Measurements from ENCODE around the gene COG5. TPM values are rescaled to one million over a fixed set of nuclear protein-coding genes. Genes with fewer than 3 reads are reported as not detected.

Gene COG5
- total RNA-seq, 1 experiment from 2014 or later = 20.2 TPM

DNA sequence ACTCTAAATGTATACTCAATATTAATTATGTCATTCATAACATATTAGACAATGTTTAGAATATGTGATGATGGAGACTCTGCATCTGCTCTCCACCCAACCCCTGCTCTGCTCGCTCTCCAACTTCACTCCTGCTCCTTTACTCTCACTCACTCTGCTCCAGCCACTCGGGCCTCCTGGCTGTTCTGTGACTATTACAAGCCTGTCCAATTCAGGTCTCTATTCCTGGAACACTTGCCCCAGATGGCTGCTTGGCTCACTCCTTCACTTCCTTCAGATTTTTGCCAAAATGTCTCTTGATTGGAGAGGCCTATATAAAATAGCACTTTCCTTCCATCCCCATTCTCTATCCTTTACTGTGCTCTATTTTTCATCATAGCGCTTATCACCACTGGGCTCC, 310.1 kb downstream of the COG5 start:
- Histone ChIP-seq H2AK5ac (ENCODE audit: insufficient read length, low read length) (no peak overlapping the region), H3K56ac (ENCODE audit: insufficient read length, low read depth, low read length) (no peak overlapping the region), H4K8ac (replicated peaks; ENCODE audit: insufficient read length, low read depth, low read length) (no peak overlapping the region), H3K14ac (ENCODE audit: insufficient read depth, low read length) (no peak overlapping the region), H3K79me2 (ENCODE audit: insufficient read depth, low read length) (no peaks in the 10 kb centered on the region), H2BK120ac (ENCODE audit: low read depth, low read length, poor library complexity, severe bottlenecking) (no peak overlapping the region), H2BK12ac (ENCODE audit: insufficient read length, low read depth, low read length) (no peak overlapping the region), H3T11ph (ENCODE audit: low read length) (no peak overlapping the region), H4K20me1 (ENCODE audit: control insufficient read depth, insufficient read depth, insufficient read length) (no peaks in the 10 kb centered on the region), H3K27me3 (ENCODE audit: insufficient read depth, low read length) (no peaks in the 10 kb centered on the region), H3K23me2 (ENCODE audit: insufficient read length, low read depth, low read length, poor library complexity, severe bottlenecking) (no peaks in the 10 kb centered on the region), H3K79me1 (ENCODE audit: insufficient read depth, low read depth, low read length, poor library complexity, severe bottlenecking) (no peaks in the 10 kb centered on the region), H3K23ac (ENCODE audit: insufficient read length, low read depth, low read length) (no peak overlapping the region), H2AFZ (ENCODE audit: low read length) (no peak overlapping the region), H3K27ac (ENCODE audit: insufficient read length, low read depth, low read length) (no peak overlapping the region), H3K9ac (ENCODE audit: extremely low read depth, insufficient read length, low read length) (no peak overlapping the region), H3K4me1 (ENCODE audit: insufficient read depth, low read length) (no peaks in the 10 kb centered on the region; the same call in 1 of the 2 replicates), H4K91ac (ENCODE audit: insufficient read length, low read depth, low read length) (no peak overlapping the region), H3K4me2 (ENCODE audit: insufficient read depth, insufficient read length, low read length) (no peak overlapping the region), H2BK5ac (ENCODE audit: insufficient read length, low read length) (no peak overlapping the region), H3K4ac (ENCODE audit: low read depth, low read length) (no peak overlapping the region), H2BK15ac (ENCODE audit: low read depth, low read length) (no peak overlapping the region), H3K9me3 (ENCODE audit: control insufficient read depth, low read depth, low read length) (no peaks in the 10 kb centered on the region), H3K18ac (ENCODE audit: insufficient read length, low read depth, low read length) (no peak overlapping the region), H4K5ac (ENCODE audit: insufficient read length, low read depth, low read length) (no peak overlapping the region), H2BK20ac (ENCODE audit: low read depth, low read length, poor library complexity, severe bottlenecking) (no peak overlapping the region)
- TF ChIP-seq, protein P1, sequence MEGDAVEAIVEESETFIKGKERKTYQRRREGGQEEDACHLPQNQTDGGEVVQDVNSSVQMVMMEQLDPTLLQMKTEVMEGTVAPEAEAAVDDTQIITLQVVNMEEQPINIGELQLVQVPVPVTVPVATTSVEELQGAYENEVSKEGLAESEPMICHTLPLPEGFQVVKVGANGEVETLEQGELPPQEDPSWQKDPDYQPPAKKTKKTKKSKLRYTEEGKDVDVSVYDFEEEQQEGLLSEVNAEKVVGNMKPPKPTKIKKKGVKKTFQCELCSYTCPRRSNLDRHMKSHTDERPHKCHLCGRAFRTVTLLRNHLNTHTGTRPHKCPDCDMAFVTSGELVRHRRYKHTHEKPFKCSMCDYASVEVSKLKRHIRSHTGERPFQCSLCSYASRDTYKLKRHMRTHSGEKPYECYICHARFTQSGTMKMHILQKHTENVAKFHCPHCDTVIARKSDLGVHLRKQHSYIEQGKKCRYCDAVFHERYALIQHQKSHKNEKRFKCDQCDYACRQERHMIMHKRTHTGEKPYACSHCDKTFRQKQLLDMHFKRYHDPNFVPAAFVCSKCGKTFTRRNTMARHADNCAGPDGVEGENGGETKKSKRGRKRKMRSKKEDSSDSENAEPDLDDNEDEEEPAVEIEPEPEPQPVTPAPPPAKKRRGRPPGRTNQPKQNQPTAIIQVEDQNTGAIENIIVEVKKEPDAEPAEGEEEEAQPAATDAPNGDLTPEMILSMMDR (conservative IDR thresholded peaks at IDR 0.05) = no peak
- no peaks in the 10 kb centered on the region for H3K27me3 Mint-ChIP-seq (ENCODE audit: low read depth)
- WGBS (ENCODE audit: extremely low coverage, insufficient read length, low lambda C conversion rate) = no CpG with 5 or more reads among the region's 3 CpGs
- no peak for DNase-seq
- H3K9me3 Mint-ChIP-seq = peaks cover 0 to 3% of the 10 kb centered on the region in 2 experiments; a peak in 1 of 5 replicates
- no peak overlapping the region for H3K27ac Mint-ChIP-seq
- H3K4me1 Mint-ChIP-seq = peaks cover 5 to 9% of the 10 kb centered on the region in 2 experiments; a peak in 3 of 4 replicates
- H3K36me3 Mint-ChIP-seq (ENCODE audit: insufficient read depth in 1 of 3, low read depth in 3 of 3) = no peaks in the 10 kb centered on the region; a peak in 1 of 7 replicates
- no peak overlapping the region for H3K4me3 Mint-ChIP-seq

Measured in H9 (cell line).